Loucy (cell line): ENCODE measurements around the gene ITGB5.

Experiments
- H2AFZ ChIP-seq: fragments of 200-600 bp; sonication (generic); 2 replicates; pipeline ENCODE4 v1.6.0; 2016; ENCODE audit warnings: antibody characterized with exemption, mild to moderate bottlenecking, low read length, moderate library complexity
- H3F3A ChIP-seq: fragments of 200-600 bp; 2 replicates; pipeline ENCODE4 v1.6.0; 2016; ENCODE audit warnings: antibody characterized with exemption, low read depth, mild to moderate bottlenecking
- H3K27me3 ChIP-seq: fragments of 200-600 bp; sonication (generic); 2 replicates; pipeline ENCODE4 v1.6.1; 2014; ENCODE audit warnings: low read length, mild to moderate bottlenecking; ENCODE audit not compliant: insufficient read depth, poor library complexity, severe bottlenecking
- H3K36me3 ChIP-seq: fragments of 200-600 bp; sonication (generic); 2 replicates; pipeline ENCODE4 v1.6.1; 2016; ENCODE audit warnings: low read length; ENCODE audit not compliant: insufficient read depth
- H3K4me1 ChIP-seq: fragments of 200-600 bp; sonication (generic); 2 replicates; pipeline ENCODE4 v1.5.1; 2014; ENCODE audit warnings: low read length, mild to moderate bottlenecking; ENCODE audit not compliant: insufficient read depth, poor library complexity, severe bottlenecking
- H3K4me2 ChIP-seq: fragments of 200-600 bp; sonication (generic); 2 replicates; pipeline ENCODE4 v1.6.0; 2014; ENCODE audit warnings: antibody characterized with exemption, low read length, low read depth, mild to moderate bottlenecking; ENCODE audit not compliant: poor library complexity, severe bottlenecking
- H3K4me3 ChIP-seq: fragments of 200-600 bp; sonication (generic); 2 replicates; pipeline ENCODE4 v1.5.1; 2014; ENCODE audit warnings: low read length, mild to moderate bottlenecking, mixed read lengths; ENCODE audit not compliant: poor library complexity, severe bottlenecking
- H3K79me2 ChIP-seq: fragments of 200-600 bp; sonication (generic); 2 replicates; pipeline ENCODE4 v1.6.1; 2014; ENCODE audit warnings: low read length; ENCODE audit not compliant: insufficient read depth
- H3K9ac ChIP-seq: fragments of 200-600 bp; sonication (generic); 2 replicates; pipeline ENCODE4 v1.6.0; 2014; ENCODE audit warnings: mild to moderate bottlenecking, low read depth, low read length, moderate library complexity; ENCODE audit not compliant: poor library complexity, severe bottlenecking
- H3K9me2 ChIP-seq: fragments of 200-600 bp; sonication (generic); replicated peaks from 2 replicates; pipeline ENCODE4 v1.6.1; 2016; ENCODE audit warnings: low read depth, low read length, mixed read lengths
- H3K9me3 ChIP-seq: fragments of 200-600 bp; sonication (generic); 2 replicates; pipeline ENCODE4 v1.6.1; 2014; ENCODE audit warnings: mild to moderate bottlenecking, antibody characterized with exemption, low read length, low read depth; ENCODE audit not compliant: insufficient read depth
- H4K20me1 ChIP-seq: fragments of 200-600 bp; sonication (generic); 2 replicates; pipeline ENCODE4 v1.6.0; 2014; ENCODE audit warnings: antibody characterized with exemption, low read length, mild to moderate bottlenecking; ENCODE audit not compliant: insufficient read depth, poor library complexity, severe bottlenecking
- EZH2phosphoT487 ChIP-seq: fragments of 200-600 bp; IDR thresholded peaks from 2 replicates; pipeline ENCODE4 v1.6.1; 2018; ENCODE audit warnings: antibody characterized with exemption, mild to moderate bottlenecking, moderate library complexity, borderline replicate concordance
- TF ChIP-seq, protein P1 (sequence below): fragments of 200-600 bp; sonication (generic); conservative IDR thresholded peaks from 2 replicates; pipeline ENCODE4 v1.5.1; 2014; ENCODE audit warnings: mild to moderate bottlenecking, antibody characterized with exemption, low read length

Gene ITGB5

DNA sequence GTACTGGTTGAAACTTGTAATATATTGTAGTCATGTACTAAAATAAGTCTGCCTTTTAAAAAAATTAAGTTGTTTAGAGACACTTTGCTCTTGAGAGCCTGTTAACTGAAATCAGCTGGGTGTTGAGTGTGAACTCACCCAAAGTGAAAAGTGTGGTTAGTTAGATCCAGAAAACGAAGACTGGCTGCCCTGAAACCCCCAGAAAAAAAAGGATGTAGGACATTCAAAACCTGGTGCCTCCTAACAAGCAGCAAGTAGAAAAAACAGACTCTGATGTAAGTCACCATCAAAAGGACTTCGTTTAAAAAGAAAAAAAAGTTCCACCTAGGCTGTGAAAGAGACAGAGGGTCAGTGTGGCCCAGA lies 116.1 kb downstream of the ITGB5 start:
- Histone ChIP-seq H3F3A (no peaks in the 10 kb centered on the region), H3K9ac (no peak overlapping the region), H3K9me3 (no peaks in the 10 kb centered on the region), H3K4me1 (no peaks in the 10 kb centered on the region), H3K9me2 (no peaks in the 10 kb centered on the region), H3K4me3 (no peak overlapping the region), H3K79me2 (no peaks in the 10 kb centered on the region), H2AFZ (no peak overlapping the region), H3K27me3 (no peaks in the 10 kb centered on the region), H3K4me2 (no peak overlapping the region), H4K20me1 (no peaks in the 10 kb centered on the region), H3K36me3 (no peaks in the 10 kb centered on the region)
- TF ChIP-seq, protein P1, sequence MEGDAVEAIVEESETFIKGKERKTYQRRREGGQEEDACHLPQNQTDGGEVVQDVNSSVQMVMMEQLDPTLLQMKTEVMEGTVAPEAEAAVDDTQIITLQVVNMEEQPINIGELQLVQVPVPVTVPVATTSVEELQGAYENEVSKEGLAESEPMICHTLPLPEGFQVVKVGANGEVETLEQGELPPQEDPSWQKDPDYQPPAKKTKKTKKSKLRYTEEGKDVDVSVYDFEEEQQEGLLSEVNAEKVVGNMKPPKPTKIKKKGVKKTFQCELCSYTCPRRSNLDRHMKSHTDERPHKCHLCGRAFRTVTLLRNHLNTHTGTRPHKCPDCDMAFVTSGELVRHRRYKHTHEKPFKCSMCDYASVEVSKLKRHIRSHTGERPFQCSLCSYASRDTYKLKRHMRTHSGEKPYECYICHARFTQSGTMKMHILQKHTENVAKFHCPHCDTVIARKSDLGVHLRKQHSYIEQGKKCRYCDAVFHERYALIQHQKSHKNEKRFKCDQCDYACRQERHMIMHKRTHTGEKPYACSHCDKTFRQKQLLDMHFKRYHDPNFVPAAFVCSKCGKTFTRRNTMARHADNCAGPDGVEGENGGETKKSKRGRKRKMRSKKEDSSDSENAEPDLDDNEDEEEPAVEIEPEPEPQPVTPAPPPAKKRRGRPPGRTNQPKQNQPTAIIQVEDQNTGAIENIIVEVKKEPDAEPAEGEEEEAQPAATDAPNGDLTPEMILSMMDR: no peak
- no peak for TF ChIP-seq EZH2phosphoT487

DNA sequence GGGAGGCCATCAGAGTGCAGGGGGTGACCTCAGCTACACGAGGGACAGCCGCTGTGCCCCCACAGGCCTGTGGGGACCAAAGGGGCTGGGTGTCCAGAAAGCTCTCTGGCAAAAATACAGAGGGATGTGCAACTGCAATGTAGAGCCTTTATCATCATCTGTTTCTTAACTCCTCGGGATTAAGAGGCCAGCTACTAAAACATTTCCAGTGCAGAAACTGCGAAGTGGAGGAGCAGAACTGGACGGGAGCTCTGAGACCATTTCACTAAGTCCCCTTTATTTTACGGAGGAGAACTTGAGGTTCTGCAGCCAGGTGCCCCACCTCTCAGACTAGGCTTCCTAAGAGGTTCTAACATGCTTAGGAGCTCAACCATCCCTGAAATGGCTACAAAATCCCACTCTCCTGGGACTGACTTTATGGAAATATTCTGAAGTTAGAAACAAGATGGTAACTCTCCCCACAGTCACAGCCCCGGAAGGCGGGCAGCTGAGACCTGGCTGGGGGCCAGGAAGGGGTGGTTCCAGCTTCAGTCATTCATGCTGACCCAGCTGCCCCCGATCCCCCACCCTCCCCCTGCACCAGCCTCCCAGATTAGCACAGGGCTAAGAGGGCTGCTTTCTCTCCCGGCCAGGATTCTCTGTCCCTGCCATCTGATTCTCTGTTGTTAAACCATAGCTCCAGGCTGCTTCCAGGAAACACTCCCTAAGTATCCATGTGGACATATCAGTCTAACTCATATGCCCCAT lies 116.7 kb downstream of the ITGB5 start:
- Histone ChIP-seq H3K9ac (no peak overlapping the region), H3K4me1 (no peaks in the 10 kb centered on the region), H3K27me3 (no peaks in the 10 kb centered on the region), H3K4me3 (no peak overlapping the region), H3K79me2 (no peaks in the 10 kb centered on the region), H3K9me2 (no peaks in the 10 kb centered on the region), H3K36me3 (no peaks in the 10 kb centered on the region), H3K4me2 (no peak overlapping the region), H4K20me1 (no peaks in the 10 kb centered on the region), H3K9me3 (no peaks in the 10 kb centered on the region), H3F3A (no peaks in the 10 kb centered on the region), H2AFZ (no peak overlapping the region)
- TF ChIP-seq EZH2phosphoT487: no peak
- TF ChIP-seq, protein P1: no peak

- no peaks in the 10 kb centered on the region for H3K9me3 ChIP-seq
- H3K4me1 ChIP-seq: no peaks in the 10 kb centered on the region
- no peak for TF ChIP-seq EZH2phosphoT487
- TF ChIP-seq, protein P1: no peak
- H3K27me3 ChIP-seq: no peaks in the 10 kb centered on the region
- H4K20me1 ChIP-seq: no peaks in the 10 kb centered on the region
- no peak overlapping the region for H3K9ac ChIP-seq
- H3K9me2 ChIP-seq: no peaks in the 10 kb centered on the region
- no peaks in the 10 kb centered on the region for H3K79me2 ChIP-seq
- H3K4me2 ChIP-seq: no peak overlapping the region
- H3K36me3 ChIP-seq: no peaks in the 10 kb centered on the region
- H2AFZ ChIP-seq: no peak overlapping the region
- H3K4me3 ChIP-seq: no peak overlapping the region
- no peaks in the 10 kb centered on the region for H3F3A ChIP-seq
These were observed 117.7 kb downstream of the ITGB5 start for GRCh38 chr3:124769462-124769861.
